Stomach (tissue), 4 donors: ENCODE data around the gene CDC40.

Source experiments
- EP300 ChIP-seq: sonication (generic); formaldehyde crosslinking; IDR thresholded peaks from one replicate; pipeline ENCODE4 v1.6.1; 2017; ENCODE audit warnings: antibody characterized with exemption
- POLR2A ChIP-seq, 4 donors: fragments of 450-650 bp; IDR thresholded peaks; one replicate each; pipeline ENCODE4 v1.6.1; 2016; ENCODE audit warnings: antibody characterized with exemption in 4 of 4, control low read depth in 2 of 4, mild to moderate bottlenecking in 1 of 4, moderate library complexity in 1 of 4
- TF ChIP-seq, protein P1 (sequence below), 7 experiments: fragments of 450-650 bp in 4 of 7; fragments of 200-600 bp in 3 of 7; sonication (generic) in 3 of 7; IDR thresholded peaks; one replicate each; pipeline ENCODE4 v1.5.1; 2016 to 2019; ENCODE audit warnings: antibody characterized with exemption in 7 of 7, control low read depth in 2 of 7, mild to moderate bottlenecking in 1 of 7

DNA sequence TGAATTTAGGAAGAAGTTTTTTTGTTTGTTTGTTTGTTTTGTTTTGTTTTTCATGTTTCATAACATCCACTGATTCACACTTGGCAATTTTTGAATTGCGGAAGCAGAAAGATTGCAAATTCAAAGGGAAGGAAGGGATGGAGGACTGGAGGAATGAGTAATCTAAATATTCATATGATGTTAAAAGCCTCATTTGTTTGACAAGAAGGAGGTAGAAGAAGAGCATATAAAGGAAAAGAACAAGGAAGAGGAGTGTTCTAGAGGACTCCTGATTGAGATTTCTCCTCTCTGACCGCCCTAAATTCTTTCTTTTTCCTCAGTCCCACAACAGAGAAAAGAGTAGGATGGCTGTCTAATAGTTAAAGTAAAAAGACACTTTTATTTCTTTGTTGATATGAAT is 89.4 kb downstream of the CDC40 start:
- TF ChIP-seq, protein P1, sequence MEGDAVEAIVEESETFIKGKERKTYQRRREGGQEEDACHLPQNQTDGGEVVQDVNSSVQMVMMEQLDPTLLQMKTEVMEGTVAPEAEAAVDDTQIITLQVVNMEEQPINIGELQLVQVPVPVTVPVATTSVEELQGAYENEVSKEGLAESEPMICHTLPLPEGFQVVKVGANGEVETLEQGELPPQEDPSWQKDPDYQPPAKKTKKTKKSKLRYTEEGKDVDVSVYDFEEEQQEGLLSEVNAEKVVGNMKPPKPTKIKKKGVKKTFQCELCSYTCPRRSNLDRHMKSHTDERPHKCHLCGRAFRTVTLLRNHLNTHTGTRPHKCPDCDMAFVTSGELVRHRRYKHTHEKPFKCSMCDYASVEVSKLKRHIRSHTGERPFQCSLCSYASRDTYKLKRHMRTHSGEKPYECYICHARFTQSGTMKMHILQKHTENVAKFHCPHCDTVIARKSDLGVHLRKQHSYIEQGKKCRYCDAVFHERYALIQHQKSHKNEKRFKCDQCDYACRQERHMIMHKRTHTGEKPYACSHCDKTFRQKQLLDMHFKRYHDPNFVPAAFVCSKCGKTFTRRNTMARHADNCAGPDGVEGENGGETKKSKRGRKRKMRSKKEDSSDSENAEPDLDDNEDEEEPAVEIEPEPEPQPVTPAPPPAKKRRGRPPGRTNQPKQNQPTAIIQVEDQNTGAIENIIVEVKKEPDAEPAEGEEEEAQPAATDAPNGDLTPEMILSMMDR (IDR thresholded peaks at IDR 0.05): no peak
- no peak for TF ChIP-seq POLR2A (IDR thresholded peaks at IDR 0.05)
- TF ChIP-seq EP300: no peak
